Head of caudate nucleus (tissue), 42 donors: ENCODE measurements around the gene FNDC3A.
"Not testable (repeated sequence)": the region's sequence is repeated elsewhere in the genome, so short reads cannot be mapped to it uniquely, and the experiment has no call there.

Source experiments
- DNase-seq, 42 donors: peaks; one replicate each; pipeline versions ENCODE4 v3.0.0 to v3.0.0-alpha.2; 2020 to 2021; ENCODE audit warnings: mixed read lengths in 7 of 42
- intact Hi-C: fragments of 100-400 bp; cut with DNase I; formaldehyde crosslinking; loops from one replicate; pipeline ENCODE4 v1.15.0; 2022

FNDC3A gene

DNA sequence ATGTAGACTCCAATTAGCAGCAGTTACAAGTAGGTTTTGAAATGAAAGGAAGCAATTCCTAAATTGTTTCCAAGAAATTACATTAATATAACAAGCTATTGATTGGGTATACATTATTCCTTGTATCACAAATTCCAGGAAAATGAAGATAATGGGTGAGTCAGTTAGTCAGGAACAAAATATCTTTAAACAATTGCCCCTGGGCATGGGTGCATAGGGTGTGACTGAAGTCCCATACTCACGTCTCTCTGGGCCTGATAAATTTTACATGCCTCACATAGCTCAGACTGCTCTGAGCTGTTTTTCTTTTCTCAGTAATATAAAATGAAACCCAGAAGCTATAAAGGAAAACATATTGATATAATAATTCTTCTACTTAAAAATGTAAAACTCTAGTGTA is 87.8 kb downstream of the FNDC3A start:
- DNase-seq, result no peak
- intact Hi-C loops, result no loop called here

DNA sequence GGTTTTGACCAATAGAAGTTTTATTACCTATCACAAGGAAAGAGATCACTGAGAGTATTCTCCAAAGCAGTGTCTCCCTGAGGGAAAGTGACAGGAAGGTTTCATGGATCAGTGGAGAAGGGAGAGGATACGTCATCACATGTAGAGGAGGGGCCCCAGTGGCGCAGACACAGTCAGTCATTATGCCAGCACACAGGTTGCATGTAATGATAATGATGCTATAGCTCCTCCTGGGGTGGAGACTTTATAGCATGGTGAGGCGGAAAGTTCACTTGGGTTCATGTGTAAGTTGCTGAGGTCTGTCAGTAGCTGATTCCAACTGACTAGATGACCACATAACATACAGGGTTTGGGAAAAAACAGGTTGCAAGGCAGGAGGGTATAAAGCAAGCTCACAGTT is 88.8 kb downstream of the FNDC3A start:
- intact Hi-C loops, result no loop called here
- no peak for DNase-seq

DNA sequence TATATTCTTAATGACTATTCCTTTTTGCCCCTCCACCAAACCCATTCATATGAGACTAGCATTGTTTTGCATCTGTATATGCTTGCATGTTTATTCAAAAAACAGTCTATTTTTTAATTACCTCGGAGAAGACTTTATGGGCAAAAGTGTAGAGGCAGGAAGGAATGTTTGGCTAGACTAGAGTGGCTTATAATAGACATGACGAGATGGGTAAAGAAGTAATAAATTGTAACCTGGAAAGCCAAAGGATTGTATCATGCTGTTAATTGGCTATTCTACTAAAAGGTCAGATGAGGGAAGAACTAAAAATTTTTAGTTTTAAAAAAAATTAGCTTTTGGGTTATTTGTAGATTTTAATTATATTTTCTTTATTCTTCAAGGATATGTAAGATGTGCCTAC is 91.1 kb downstream of the FNDC3A start:
- DNase-seq, result no peak
- intact Hi-C loops, result no loop called here

DNA sequence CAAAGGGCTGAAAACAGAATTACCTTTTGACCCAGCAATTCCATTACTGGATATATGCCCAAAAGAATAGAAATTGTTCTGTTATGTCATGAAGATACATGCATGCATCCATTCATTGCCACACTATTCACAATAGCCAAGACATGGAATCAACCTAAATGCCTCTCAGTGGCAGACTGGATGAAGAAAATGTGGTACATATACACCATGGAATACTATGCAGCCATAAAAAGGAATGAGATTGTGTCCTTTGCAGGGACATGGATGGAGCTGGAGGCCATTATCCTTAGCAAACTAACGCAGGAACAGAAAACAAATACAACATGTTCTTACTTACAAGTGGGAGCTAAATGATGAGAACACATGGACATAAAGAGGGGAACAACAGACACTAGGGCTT is 92.8 kb downstream of the FNDC3A start:
- intact Hi-C loops, result not testable (repeated sequence)

DNA sequence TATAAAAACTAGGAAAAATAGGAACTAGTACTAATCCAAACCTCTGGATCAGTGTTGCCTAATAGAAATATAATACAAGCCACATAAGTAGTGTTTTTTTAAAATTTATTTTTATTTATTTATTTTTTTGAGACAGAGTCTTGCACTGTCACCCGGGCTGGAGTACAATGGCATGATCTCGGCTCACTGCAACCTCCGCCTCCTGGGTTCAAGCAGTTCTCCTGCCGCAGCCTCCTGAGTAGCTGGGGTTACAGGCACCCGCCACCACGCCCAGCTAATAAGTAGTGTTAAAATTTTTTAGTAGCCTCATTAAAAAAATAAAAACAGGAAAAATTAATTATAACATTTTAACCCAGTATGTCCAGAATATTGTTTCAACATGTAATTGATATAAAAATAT is 94.3 kb downstream of the FNDC3A start:
- DNase-seq, intact Hi-C loops: not testable (repeated sequence)

More for the DNA sequence above, 92.8 kb downstream of the FNDC3A start:
- DNase-seq, result not testable (repeated sequence)

DNA sequence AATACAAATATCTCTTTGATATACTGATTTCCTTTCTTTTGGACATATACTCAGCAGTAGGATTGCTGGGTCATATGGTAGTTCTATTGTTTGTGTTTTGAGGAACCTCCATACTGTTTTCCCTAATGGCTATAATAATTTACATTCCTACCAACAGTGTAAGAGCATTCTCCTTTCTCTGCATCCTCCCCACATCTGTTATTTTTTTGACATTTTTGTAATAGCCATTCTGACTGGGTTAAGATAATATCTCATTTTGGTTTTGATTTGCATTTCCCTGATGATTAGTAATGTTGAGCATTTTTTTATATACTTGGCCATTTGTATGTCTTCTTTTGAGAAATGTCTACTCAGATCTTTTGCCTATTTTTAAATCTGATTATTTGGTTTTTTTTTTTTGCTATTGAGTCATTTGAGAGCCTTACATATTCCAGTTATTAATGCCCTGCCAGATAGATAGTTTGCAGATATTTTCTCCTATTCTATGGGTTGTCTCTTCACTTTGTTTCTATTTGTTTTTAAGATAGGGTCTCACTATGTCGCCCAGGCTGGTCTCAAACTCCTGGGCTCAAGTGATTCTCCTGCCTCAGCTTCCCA is 95.7 kb downstream of the FNDC3A start:
- intact Hi-C loops, result no loop called here
- DNase-seq, result no peak

DNA sequence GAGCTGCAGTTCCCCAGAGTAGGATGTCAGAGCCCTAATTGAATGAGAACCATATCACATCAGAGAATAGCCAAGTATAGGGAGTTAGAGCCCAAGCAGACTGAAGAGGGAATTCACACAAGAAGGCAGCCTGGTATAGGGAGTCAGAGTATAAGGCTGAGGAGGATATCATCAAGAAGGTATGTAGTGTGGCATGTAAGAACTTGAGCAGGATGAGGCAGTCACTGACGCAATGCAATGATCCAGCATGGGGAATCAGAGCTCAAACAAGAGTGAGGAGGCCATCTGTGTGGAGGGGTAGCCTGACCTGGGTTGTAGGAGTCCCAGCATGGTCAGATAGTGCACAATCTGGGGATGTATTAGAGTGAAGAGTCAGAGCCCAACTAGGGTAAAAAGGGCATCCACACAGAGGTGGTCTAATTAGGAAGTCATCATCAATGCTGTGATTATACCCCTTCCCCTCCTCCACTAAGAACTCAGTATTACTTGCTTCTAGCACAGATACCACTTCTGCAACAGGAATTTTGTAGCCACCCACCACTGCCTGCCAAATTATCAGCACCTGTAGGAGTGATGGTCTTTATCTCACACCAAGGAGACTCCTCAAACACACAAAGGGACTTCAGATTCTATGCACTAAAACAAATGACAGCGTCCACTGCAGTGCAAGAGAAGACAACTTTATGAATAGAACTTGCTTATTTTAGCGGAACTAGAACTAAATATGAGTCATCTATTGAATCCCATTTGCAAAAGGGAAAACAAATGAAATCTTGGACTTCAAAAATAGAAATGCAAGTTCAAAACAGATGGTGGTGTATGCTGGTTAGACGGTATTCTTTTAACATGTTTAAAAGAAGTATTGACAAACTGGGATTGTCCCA is 107.2 kb downstream of the FNDC3A start:
- no peak for DNase-seq
- intact Hi-C loops, result no loop called here

DNA sequence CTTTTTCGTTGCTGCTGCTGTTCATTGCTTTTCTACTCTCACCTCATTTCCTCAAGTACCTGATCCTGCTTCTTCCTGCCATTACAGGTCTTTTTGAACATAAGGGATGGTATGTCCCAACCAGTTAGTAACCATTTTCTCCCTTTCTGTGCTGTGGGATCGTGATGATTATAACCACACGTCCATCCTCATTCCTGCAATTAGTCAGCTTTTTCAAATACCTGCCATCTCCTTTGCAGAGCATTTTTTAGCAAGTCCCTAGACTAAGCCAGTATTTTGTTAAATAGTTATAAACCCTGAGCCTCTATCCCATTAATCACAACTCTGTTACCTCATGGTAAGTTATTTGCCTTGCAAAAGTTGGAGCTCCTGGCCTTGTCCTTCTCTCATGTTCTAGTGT is 109.2 kb downstream of the FNDC3A start:
- intact Hi-C loops, result no loop called here
- no peak for DNase-seq

DNA sequence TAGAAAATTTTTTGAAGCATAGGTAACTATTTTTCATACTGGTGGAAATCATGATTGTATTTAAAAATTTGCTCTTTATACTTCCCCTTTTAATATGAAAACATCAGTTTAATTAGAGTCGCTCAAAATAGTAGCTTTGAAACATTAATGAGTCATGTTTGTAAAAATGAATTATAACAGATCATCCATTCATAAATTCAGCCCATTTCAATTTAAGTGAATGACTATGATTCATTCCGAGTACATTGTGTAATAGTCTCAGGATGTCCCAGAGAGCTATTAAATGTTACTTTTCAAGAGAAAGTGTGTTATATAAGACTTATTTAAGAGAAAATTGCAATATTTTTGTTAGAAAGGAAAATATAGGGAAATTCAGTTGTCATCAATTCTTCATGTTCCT is 111.0 kb downstream of the FNDC3A start:
- intact Hi-C loops, result no loop called here
- no peak for DNase-seq

DNA sequence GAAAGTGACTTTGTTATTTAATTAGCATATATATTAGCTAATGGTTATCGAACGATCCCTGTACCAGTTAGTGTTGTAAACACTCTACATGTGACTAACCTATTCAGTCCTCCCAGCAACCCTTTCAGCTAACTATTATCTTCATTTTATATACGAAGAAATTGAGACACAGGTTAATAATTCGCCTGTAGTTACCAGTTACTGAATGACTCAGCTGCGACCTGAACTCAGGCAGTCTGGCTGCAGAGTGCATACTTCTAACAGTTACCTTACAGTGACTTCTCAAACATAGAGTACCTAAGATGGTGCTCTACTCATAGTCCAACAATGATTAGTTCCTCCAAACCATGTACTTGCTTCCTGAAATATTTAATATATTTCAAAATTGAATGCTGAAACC is 117.7 kb downstream of the FNDC3A start:
- intact Hi-C loops, result no loop called here
- no peak for DNase-seq

DNA sequence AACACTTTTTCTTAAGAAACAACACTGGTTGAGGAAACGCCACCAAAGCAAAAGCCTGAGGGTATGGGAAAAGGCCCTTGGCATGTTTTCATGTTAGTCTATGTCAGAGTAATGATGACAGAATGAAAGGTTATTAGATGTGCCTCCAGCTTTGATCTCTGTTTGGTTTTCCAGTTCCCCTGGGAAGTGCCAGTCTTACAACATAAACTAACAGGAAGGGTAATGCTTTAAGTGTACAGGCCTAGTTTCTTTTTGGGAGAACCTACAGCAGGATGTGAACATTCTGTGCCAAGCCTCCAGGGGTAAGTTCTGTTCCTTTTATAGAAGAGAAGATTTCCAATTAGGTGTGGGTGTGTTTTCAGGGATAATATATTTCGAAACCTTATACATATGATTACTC is 121.7 kb downstream of the FNDC3A start:
- intact Hi-C loops, result no loop called here
- DNase-seq, result peak in 10 of 42 donors; percentile 4 to 54 (median 16)

DNA sequence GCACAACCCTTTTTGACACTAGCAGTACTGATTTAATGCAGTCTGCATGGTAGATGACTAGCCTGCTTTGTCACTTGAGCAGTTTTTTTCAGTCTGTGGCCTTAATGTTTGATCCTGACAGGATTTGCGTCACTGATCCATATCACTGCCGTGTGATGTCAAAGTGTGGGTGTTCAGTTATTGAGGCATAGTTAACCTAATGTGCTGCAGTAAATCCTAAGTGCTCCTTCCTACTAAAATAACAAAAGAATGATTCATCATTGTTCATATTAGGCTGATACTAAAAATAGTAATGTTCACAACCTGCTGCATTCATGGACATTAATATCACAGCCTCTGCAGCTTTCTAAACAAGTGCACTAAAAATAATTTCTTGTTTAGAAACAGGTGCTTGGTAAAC is 122.5 kb downstream of the FNDC3A start:
- intact Hi-C loops, result no loop called here

DNA sequence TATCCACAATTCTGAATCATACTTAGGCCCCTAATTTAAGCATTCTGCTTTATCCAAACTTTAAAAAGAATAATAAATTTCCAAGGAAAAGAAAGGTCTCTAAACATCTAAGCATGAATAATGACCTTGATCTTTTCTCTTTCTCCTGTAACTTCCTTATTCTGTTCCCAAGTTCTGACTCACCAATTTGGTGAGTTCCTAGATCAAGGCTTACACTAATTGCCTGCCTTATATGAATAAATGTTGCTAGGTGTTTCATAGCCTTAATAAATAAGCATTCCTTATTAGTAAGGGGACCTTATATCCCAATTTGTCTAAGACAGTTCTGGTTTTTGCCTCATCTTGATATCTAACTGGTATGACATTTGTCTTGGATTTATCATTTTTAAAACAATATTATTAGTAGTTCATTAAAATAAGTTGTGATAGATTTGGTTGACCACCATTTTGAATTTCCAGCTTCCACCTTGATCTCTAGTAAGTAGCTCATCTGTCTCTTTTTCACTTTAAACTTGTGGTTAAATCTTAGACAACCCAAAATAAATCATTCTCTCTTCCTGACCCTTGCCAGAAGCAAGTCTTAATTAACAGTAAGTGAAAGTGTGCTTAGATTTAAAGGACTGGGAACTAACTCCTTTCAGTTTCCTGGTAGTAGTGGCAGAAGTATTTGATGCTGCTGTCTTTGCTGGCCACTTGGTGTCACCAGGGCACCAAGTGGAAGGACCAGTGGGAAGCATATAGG is 123.2 kb downstream of the FNDC3A start:
- intact Hi-C loops, result no loop called here
- DNase-seq, result peak in 1 of 42 donors; percentile 12

More for the DNA sequence above, 122.5 kb downstream of the FNDC3A start:
- DNase-seq, result peak in 26 of 42 donors; percentile 5 to 68 (median 32)

DNA sequence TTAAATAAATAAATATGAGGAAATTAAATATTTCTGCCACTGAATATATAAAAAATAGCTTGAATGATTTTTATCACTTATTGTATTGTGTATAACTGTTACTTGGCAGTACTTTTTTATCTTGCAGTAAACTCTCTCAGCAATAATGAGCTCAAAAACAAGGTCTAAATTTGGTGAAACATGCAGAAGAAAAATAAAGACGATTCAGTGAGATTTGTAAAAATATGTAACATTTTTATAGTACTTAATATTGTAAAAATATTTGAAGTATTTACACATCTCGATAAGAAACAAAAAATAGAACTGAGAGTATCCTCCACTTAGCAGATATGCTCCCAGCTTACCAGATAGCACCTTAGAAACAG is 123.8 kb downstream of the FNDC3A start:
- no peak for DNase-seq
- intact Hi-C loops, result no loop called here

DNA sequence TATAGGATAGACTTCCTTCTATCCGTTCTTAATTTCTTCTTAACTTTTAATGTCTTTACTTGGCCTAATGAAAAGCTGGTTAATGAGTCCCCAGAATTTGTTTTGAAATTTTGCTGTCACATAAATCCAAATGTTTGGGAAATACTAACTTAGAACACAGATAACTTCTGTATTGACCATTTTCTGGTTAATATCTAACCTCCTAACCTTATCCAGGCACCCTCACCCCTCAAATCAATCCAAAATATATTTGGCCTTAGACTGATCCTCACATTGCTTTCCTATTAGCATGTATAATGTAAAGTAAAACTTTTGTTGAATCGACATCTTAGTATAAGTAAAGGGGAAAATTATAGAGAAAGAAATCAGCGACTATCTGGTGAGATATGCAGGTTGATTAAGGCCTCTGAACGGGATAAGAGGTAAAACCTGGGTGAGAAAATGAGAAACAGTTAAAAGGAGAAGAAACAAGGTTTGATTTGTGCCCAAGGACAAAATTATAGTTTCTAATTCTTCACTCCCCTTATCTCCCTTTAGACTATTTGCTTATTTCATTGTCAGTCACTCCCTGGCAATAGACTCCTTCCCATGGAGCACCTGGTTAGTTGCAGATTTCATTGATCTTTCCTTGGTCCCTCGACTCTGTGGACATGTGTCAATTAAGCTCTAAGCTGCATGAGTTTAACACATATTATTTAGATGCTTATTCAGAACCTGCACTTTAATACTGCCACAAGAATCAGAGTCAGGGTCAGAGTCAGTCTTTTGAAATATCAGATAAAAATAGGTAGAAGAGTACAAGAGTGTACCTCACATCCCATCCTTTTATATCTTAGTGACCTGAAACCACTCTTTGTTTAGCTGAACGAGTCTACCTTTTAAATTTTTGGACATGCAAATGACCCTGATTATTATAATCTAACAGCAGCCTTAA is 125.2 kb downstream of the FNDC3A start:
- intact Hi-C loops, result no loop called here
- DNase-seq, result no peak

DNA sequence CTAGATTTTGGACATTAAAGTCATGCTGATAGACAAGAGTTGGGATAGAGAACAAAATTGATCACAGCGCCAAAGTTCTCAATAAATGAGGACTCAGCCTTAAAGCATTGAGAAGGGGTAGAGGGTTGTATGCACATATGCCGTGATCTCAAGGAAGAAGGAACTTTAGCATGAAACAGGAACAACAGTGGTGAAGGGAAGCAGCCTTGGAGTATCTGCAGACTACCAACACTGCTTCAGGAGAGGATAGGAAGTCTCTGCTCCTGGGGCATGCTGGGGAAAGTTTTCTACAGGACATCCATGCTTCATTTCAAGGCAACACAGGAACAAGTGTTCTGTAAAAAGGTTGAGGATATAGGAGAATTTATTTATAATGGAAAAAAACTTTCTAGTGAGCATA is 132.5 kb downstream of the FNDC3A start:
- DNase-seq, result peak in 2 of 42 donors; percentile 12 to 13
- intact Hi-C loops, result no loop called here

DNA sequence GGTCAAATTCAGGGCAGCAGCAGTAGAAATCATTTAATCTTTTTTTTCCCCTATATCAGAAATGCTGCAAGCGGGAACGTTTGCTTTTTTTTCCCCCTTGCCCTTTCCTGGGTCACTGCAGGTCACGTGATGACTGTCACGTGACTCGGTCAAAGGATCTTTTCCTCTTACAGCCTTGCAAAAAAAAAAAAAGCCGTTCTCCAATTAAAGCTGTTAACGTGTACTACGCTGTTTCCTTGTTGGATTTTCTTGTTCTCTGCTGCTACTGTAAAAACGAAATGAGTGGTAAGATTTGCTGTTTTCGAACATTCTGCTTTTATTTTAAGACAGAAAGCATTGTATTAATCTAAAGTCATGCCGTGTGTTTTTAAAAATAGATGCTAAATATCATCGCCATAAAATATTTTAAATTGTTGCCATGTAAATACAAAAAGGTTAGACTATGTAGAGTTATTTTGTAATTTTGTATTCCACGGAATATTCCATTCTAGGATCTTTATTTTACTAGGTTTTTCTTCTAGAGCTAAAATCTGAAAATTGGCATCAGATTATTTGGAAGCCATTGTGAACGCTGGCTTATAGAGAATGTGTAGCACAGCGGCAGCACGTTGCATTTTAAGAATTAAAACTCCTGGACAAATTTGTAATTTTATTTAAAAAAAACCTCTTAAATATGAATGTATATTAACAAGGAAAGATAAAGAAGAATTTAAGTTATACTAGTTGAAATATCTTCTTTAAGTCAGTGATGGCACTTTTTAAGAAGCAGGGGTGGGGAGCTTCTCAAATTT is 134.6 kb downstream of the FNDC3A start:
- peak; percentile 64 to 95 (median 87) for DNase-seq
- intact Hi-C loops, result loop anchor here (10.0 kb wide), 1 partner anchor 174 kb away; no protein-coding TSS in a partner anchor

DNA sequence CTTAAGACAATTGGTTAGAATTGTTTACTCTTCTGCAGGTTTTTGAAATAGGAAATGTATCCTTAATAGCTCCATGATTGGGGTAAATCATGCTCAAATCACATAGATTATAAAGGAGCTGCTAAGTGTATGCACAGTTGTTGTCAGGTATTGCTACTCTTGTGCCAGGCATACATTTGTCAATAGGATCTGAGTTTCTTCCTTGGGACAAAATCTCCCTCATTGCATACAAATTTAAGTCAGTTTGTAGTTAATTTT is 135.1 kb downstream of the FNDC3A start:
- intact Hi-C loops, result loop anchor here (10.0 kb wide), 1 partner anchor 174 kb away; no protein-coding TSS in a partner anchor
- DNase-seq, result no peak
